K562 (cell line): ENCODE data around the gene ALB. TPM values are rescaled to one million over a fixed set of nuclear protein-coding genes. Genes with fewer than 3 reads are reported as not detected.

Experiments
- ATF3 ChIP-seq, 2 experiments: fragments of 450-650 bp in 1 of 2; sonication (generic) in 1 of 2; formaldehyde crosslinking in 1 of 2; IDR thresholded peaks in 1 of 2; conservative IDR thresholded peaks in 1 of 2; 2 replicates each; pipeline versions ENCODE4 v1.6.1 to v1.8.1; 2016 to 2023; ENCODE audit warnings: mild to moderate bottlenecking in 2 of 2, moderate library complexity in 2 of 2, inconsistent platforms in 1 of 2, missing genetic modification reagents in 1 of 2
- GMEB1 ChIP-seq: fragments of 250-450 bp; sonication (Bioruptor Pico); IDR thresholded peaks from 2 replicates; pipeline ENCODE4 v1.4.0; 2020; ENCODE audit warnings: mild to moderate bottlenecking
- ZNF277 ChIP-seq: fragments of 250-450 bp; sonication (Bioruptor Pico); IDR thresholded peaks from 2 replicates; pipeline ENCODE4 v1.8.0; 2022; ENCODE audit warnings: inconsistent platforms, mild to moderate bottlenecking, moderate library complexity, borderline replicate concordance
- polyA plus RNA-seq, 8 experiments: library from polyadenylated mRNA; depleted of rRNA in 4 of 8; stranded (reverse) in 5 of 8; unstranded in 3 of 8; fragments of >200 nt; fragmentation: Nextera tagmentation in 2 of 8; fragmentation: Illumina TruSeq in 1 of 8; extraction: Ambion mirVana in 2 of 8; extraction: Trizol in 1 of 8; gene quantifications; 2 replicates each; pipeline versions ENCODE4 v1.2.1 to v1.2.3, GENCODE V29; 2011 to 2014; ENCODE audit warnings: inconsistent platforms in 1 of 8, missing spikeins in 1 of 8
- total RNA-seq, 7 experiments: library from RNA; depleted of rRNA in 6 of 7; stranded (reverse); fragments of >200 nt in 6 of 7; fragmentation: Illumina TruSeq in 2 of 7; extraction: Trizol in 2 of 7; gene quantifications; 2 replicates each; pipeline versions ENCODE4 v1.2.1 to v1.2.3, GENCODE V29; 2011 to 2021; ENCODE audit warnings: low replicate concordance in 1 of 7

ALB gene
- total and polyA plus RNA-seq, 9 of the 15 experiments (the other 6 are each of a cell fraction or from before 2014, with no cell fraction given), result 0.04 to 18.5 (median 0.20) TPM; not detected in 2

- TF ChIP-seq GMEB1 (CRISPR knock-in tag), result no peak
- no peak for TF ChIP-seq ATF3 (IDR thresholded peaks at IDR 0.05)
- no peak for TF ChIP-seq ATF3 (CRISPR knock-in tag; conservative IDR thresholded peaks at IDR 0.05)
- TF ChIP-seq ZNF277 (CRISPR knock-in tag), result no peak
These were observed 7.8 kb upstream of the ALB start (continued) for GRCh38 chr4:73396304-73396703.
